Mucosa of stomach (tissue), 1 donor: ENCODE data around the gene SELP.

Experiments used
- H3K27me3 ChIP-seq: one replicate; pipeline ENCODE4 v1.7.0; 2013; ENCODE audit warnings: mild to moderate bottlenecking, low read length; ENCODE audit not compliant: control insufficient read depth, insufficient read depth
- H3K36me3 ChIP-seq: one replicate; pipeline ENCODE4 v1.7.0; 2013; ENCODE audit warnings: low read length; ENCODE audit not compliant: control insufficient read depth, insufficient read depth
- H3K4me1 ChIP-seq: one replicate; pipeline ENCODE4 v1.7.0; 2013; ENCODE audit warnings: mild to moderate bottlenecking, low read length; ENCODE audit not compliant: control insufficient read depth, insufficient read depth
- H3K4me3 ChIP-seq: one replicate; pipeline ENCODE4 v1.7.0; 2013; ENCODE audit warnings: low read length
- H3K9ac ChIP-seq: one replicate; pipeline ENCODE4 v1.7.0; 2013; ENCODE audit warnings: mild to moderate bottlenecking, low read length, moderate library complexity
- H3K9me3 ChIP-seq: one replicate; pipeline ENCODE4 v1.7.0; 2013; ENCODE audit warnings: mild to moderate bottlenecking, low read length, moderate library complexity; ENCODE audit not compliant: control insufficient read depth
- donor health status: Pancreatic carcinoma.

The SELP gene

GRCh38 chr1:169648709-169649108 is 18.8 kb upstream of the SELP start:
- H3K27me3 ChIP-seq: no peaks in the 10 kb centered on the region
- H3K9ac ChIP-seq: no peak overlapping the region
- H3K4me3 ChIP-seq: no peak overlapping the region
- no peaks in the 10 kb centered on the region for H3K9me3 ChIP-seq
- H3K4me1 ChIP-seq: no peaks in the 10 kb centered on the region
- H3K36me3 ChIP-seq: no peaks in the 10 kb centered on the region

GRCh38 chr1:169648187-169648586 is 18.3 kb upstream of the SELP start:
- no peaks in the 10 kb centered on the region for H3K36me3 ChIP-seq
- H3K9me3 ChIP-seq: no peaks in the 10 kb centered on the region
- H3K4me1 ChIP-seq: no peaks in the 10 kb centered on the region
- no peaks in the 10 kb centered on the region for H3K27me3 ChIP-seq
- no peak overlapping the region for H3K9ac ChIP-seq
- H3K4me3 ChIP-seq: no peak overlapping the region

- no peaks in the 10 kb centered on the region for H3K9me3 ChIP-seq
- no peak overlapping the region for H3K4me3 ChIP-seq
- no peaks in the 10 kb centered on the region for H3K4me1 ChIP-seq
- H3K9ac ChIP-seq: no peak overlapping the region
- no peaks in the 10 kb centered on the region for H3K36me3 ChIP-seq
- no peaks in the 10 kb centered on the region for H3K27me3 ChIP-seq
Measured at GRCh38 chr1:169647512-169647911, 17.6 kb upstream of the SELP start.

DNA sequence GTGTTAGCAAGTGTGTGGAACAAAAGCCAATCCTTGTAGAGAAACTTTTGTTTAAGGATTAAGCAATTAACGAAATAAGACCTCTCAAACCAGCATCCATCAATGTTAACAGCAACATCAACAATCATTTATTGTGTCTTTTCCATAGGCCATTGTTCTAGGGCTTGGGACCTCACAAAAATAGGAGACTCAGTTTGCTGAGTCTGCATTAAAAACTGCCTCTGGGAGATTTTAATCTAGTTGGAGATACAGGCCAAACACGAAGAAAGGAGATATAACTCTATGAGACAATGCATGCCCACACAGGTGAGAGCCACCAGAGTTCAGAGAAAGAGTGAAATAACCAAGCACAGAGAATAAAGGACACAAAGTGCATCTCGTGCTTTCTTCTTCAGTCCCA is 14.4 kb upstream of the SELP start:
- Histone ChIP-seq H3K27me3 (no peaks in the 10 kb centered on the region), H3K36me3 (no peaks in the 10 kb centered on the region), H3K9me3 (no peaks in the 10 kb centered on the region), H3K4me3 (no peak overlapping the region), H3K4me1 (no peaks in the 10 kb centered on the region), H3K9ac (no peak overlapping the region)

DNA sequence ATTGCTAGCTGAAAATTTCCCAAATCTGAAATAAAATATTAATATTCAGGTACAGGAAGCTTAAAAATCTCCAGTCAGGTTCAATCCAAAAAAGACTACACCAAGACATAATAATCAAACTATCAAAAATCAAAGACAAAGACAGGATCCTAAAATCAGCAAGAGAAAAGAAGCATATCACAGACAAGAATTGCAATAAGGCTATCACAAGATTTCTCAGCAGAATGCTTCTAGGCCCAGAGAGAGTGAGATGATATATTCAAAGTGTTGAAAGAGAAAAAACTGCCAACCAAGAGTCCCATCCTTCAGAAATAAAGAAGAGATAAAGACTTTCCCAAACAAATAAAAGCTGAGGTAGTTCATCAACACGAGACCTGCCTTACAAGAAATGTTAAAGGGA is 5.0 kb upstream of the SELP start:
- H3K9me3 ChIP-seq: no peaks in the 10 kb centered on the region

GRCh38 chr1:169634145-169634544 is 4.2 kb upstream of the SELP start:
- no peaks in the 10 kb centered on the region for H3K4me1 ChIP-seq
- H3K36me3 ChIP-seq: no peaks in the 10 kb centered on the region
- H3K27me3 ChIP-seq: no peaks in the 10 kb centered on the region
- no peaks in the 10 kb centered on the region for H3K9me3 ChIP-seq
- no peak overlapping the region for H3K4me3 ChIP-seq
- H3K9ac ChIP-seq: no peak overlapping the region

More for the DNA sequence above, 5.0 kb upstream of the SELP start:
- Histone ChIP-seq H3K4me3 (no peak overlapping the region), H3K9ac (no peak overlapping the region), H3K27me3 (no peaks in the 10 kb centered on the region), H3K4me1 (no peaks in the 10 kb centered on the region), H3K36me3 (no peaks in the 10 kb centered on the region)

GRCh38 chr1:169631249-169631648 is 1.3 kb upstream of the SELP start:
- no peaks in the 10 kb centered on the region for H3K36me3 ChIP-seq
- H3K9me3 ChIP-seq: no peaks in the 10 kb centered on the region
- no peaks in the 10 kb centered on the region for H3K4me1 ChIP-seq
- H3K4me3 ChIP-seq: no peak overlapping the region
- no peaks in the 10 kb centered on the region for H3K27me3 ChIP-seq
- no peak overlapping the region for H3K9ac ChIP-seq

GRCh38 chr1:169624912-169625311 is 5.0 kb downstream of the SELP start:
- Histone ChIP-seq H3K4me3 (no peak overlapping the region), H3K9ac (no peak overlapping the region), H3K27me3 (no peaks in the 10 kb centered on the region), H3K4me1 (no peaks in the 10 kb centered on the region), H3K9me3 (no peaks in the 10 kb centered on the region), H3K36me3 (no peaks in the 10 kb centered on the region)

DNA sequence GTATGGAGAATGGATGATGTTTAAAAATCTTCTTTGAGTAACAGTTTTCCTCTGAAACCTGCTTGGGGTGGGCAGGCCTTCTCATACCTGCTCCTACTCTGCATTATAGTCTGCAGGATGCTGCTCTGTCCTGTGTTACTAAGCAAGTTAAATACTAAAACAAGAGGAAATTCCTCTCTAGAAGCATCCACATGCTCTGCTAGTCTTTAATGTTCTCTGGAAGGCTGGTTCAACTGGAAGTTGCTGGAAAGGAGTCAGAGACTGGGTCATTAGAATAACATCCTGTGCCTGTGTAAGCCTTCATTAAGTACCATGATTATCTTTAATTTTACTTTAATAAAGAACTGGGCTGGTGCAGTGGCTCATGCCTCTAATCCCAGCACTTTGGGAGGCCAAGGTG is 5.8 kb downstream of the SELP start:
- Histone ChIP-seq H3K27me3 (no peaks in the 10 kb centered on the region), H3K9ac (no peak overlapping the region), H3K4me1 (no peaks in the 10 kb centered on the region), H3K36me3 (no peaks in the 10 kb centered on the region), H3K9me3 (no peaks in the 10 kb centered on the region), H3K4me3 (no peak overlapping the region)

GRCh38 chr1:169623132-169623926 is 6.6 kb downstream of the SELP start:
- Histone ChIP-seq H3K9me3 (no peaks in the 10 kb centered on the region), H3K4me1 (no peaks in the 10 kb centered on the region), H3K4me3 (no peak overlapping the region), H3K27me3 (no peaks in the 10 kb centered on the region), H3K36me3 (no peaks in the 10 kb centered on the region), H3K9ac (no peak overlapping the region)

DNA sequence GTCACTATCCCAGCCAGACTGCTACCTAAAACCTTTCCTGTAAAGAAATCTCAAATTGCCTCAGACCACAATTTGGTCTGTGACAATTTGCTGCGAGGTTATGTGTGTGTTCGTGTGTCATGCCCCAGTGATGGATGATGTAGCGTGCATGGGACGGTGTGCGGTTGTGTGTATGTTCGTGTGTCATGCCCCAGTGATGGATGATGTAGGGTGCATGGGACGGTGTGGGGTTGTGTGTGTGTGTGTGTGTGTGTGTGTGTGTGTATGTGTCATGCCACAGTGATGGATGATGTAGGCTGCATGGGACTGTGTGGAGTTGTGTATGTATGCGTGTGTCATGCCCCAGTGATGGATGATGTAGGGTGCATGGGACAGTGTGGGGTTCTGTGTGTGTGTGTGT is 9.4 kb downstream of the SELP start:
- no peaks in the 10 kb centered on the region for H3K9me3 ChIP-seq
- H3K4me3 ChIP-seq: no peak overlapping the region
- no peaks in the 10 kb centered on the region for H3K36me3 ChIP-seq
- H3K27me3 ChIP-seq: no peaks in the 10 kb centered on the region
- no peak overlapping the region for H3K9ac ChIP-seq
- H3K4me1 ChIP-seq: no peaks in the 10 kb centered on the region

DNA sequence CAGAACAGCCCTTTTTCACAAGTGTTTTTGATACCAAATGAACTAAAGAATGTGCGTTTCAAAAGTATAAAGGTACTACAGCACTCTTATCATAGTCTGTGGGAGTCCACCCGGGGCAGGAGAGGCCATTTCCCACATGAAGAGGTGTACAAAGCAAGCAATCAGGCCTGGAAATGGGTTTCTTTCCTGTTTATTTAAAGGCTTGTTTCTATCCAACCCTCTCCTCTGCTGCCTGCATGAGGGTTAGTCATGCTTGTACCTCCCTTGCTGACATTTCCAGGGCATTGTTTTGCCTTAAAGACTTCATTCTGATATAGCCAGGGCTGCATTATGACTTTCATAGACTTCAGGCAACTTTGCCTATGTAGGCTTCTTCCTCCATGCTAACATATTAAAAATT is 11.6 kb downstream of the SELP start:
- Histone ChIP-seq H3K4me3 (no peak overlapping the region), H3K27me3 (no peaks in the 10 kb centered on the region), H3K4me1 (no peaks in the 10 kb centered on the region), H3K9me3 (no peaks in the 10 kb centered on the region), H3K36me3 (no peaks in the 10 kb centered on the region), H3K9ac (no peak overlapping the region)

- no peaks in the 10 kb centered on the region for H3K27me3 ChIP-seq
- no peak overlapping the region for H3K9ac ChIP-seq
- H3K36me3 ChIP-seq: no peaks in the 10 kb centered on the region
- H3K9me3 ChIP-seq: no peaks in the 10 kb centered on the region
- H3K4me1 ChIP-seq: no peaks in the 10 kb centered on the region
- H3K4me3 ChIP-seq: no peak overlapping the region
Measured at GRCh38 chr1:169615803-169616202, 14.1 kb downstream of the SELP start.
